Astrocyte of the cerebellum (primary cell): ENCODE results near the gene SCRN1.
"Not testable (repeated sequence)": the region's sequence is repeated elsewhere in the genome, so short reads cannot be mapped to it uniquely, and the experiment has no call there.

Experiments used
- DNase-seq: peaks from one replicate; pipeline ENCODE4 v3.0.0-alpha.2; 2011; ENCODE audit warnings: low read depth
- H3K4me3 ChIP-seq: 2 replicates; pipeline ENCODE4 v1.5.1; 2011; ENCODE audit warnings: mild to moderate bottlenecking, low read depth, low read length, moderate library complexity
- CTCF ChIP-seq: IDR thresholded peaks from 2 replicates; pipeline ENCODE4 v1.5.1; 2012; ENCODE audit warnings: low read length, low read depth, moderate library complexity, mild to moderate bottlenecking; ENCODE audit errors: missing control alignments
- in situ Hi-C: cut with HindIII; loops from 2 replicates; pipeline ENCODE4 v1.10.0; 2017; ENCODE audit warnings: low sequenced_read_pairs

The SCRN1 gene

GRCh38 chr7:29968683-29969395 lies 20.8 kb downstream of the SCRN1 start:
- peak; percentile 60 for DNase-seq
- no peak for TF ChIP-seq CTCF
- peak overlapping the region; percentile 8 for H3K4me3 ChIP-seq
- in situ Hi-C loops: no loop called here

- TF ChIP-seq CTCF: no peak
- H3K4me3 ChIP-seq: no peak overlapping the region
- DNase-seq: no peak
- in situ Hi-C loops: no loop called here
These were observed 24.6 kb downstream of the SCRN1 start for GRCh38 chr7:29965030-29965429.

GRCh38 chr7:29962035-29962434 lies 27.6 kb downstream of the SCRN1 start:
- no peak overlapping the region for H3K4me3 ChIP-seq
- DNase-seq: no peak
- no peak for TF ChIP-seq CTCF
- in situ Hi-C loops: loop anchor here (5.0 kb wide), 1 partner anchor 50 kb away; no protein-coding TSS in a partner anchor

- in situ Hi-C loops: loop anchor here (5.0 kb wide), 1 partner anchor 51 kb away; no protein-coding TSS in a partner anchor
These were observed 28.0 kb downstream of the SCRN1 start for GRCh38 chr7:29961611-29962010.

GRCh38 chr7:29958667-29959358 lies 30.8 kb downstream of the SCRN1 start:
- in situ Hi-C loops: no loop called here
- H3K4me3 ChIP-seq: no peak overlapping the region
- no peak for TF ChIP-seq CTCF
- DNase-seq: no peak

More at GRCh38 chr7:29961611-29962010, 28.0 kb downstream of the SCRN1 start:
- not testable (repeated sequence) for H3K4me3 ChIP-seq, DNase-seq

GRCh38 chr7:29957521-29958310 lies 31.9 kb downstream of the SCRN1 start:
- in situ Hi-C loops: no loop called here
- no peak for TF ChIP-seq CTCF
- no peak overlapping the region for H3K4me3 ChIP-seq
- DNase-seq: no peak

GRCh38 chr7:29956487-29956836 lies 33.1 kb downstream of the SCRN1 start:
- no peak for DNase-seq
- no peak for TF ChIP-seq CTCF
- H3K4me3 ChIP-seq: no peak overlapping the region
- in situ Hi-C loops: no loop called here
